Endothelial cell of umbilical vein (primary cell): ENCODE data around the gene HAPLN2. TPM values are rescaled to one million over a fixed set of nuclear protein-coding genes. Genes with fewer than 3 reads are reported as not detected.

Experiments
- BruUV-seq: library from RNA; stranded (reverse); fragments of 400-500 nt; replicated peaks from 2 replicates; lab custom pipeline; 2021; lab: Mats Ljungman, UMichigan
- CTCF ChIA-PET: fragments of 300-600, 350-600 bp; sonication (Branson Sonifier 250); formaldehyde crosslinking; loops from one replicate; lab custom pipeline; 2021; ENCODE audit warnings: antibody characterized with exemption, inconsistent platforms; lab: Charles Lee
- POLR2A ChIA-PET: fragments of 300-600, 350-600 bp; sonication (Branson Sonifier 250); formaldehyde crosslinking; loops from one replicate; lab custom pipeline; 2021; ENCODE audit warnings: antibody characterized with exemption, inconsistent platforms; lab: Charles Lee
- DNase-seq: peaks from one replicate; pipeline ENCODE4 v3.0.0-alpha.2; 2011; ENCODE audit warnings: low read depth, low spot score
- FAIRE-seq: peaks from 2 replicates; lab custom pipeline; 2011; peaks lifted over from hg19 to GRCh38; lab: Jason Lieb, UNC
- H2AFZ ChIP-seq: 2 replicates; pipeline ENCODE4 v1.6.0; 2012; ENCODE audit warnings: low read depth, low read length, control low read depth, inconsistent platforms
- H3K27ac ChIP-seq: 2 replicates; pipeline ENCODE4 v1.5.1; 2011; ENCODE audit warnings: low read depth, mild to moderate bottlenecking, control low read depth, low read length, moderate library complexity; ENCODE audit not compliant: insufficient read depth
- H3K27me3 ChIP-seq, 2 experiments: 2 replicates each; pipeline versions ENCODE4 v1.6.0 to v1.6.1; 2011; ENCODE audit warnings: low read length in 2 of 2, mixed read lengths in 1 of 2; ENCODE audit not compliant: control insufficient read depth in 2 of 2, insufficient read depth in 2 of 2
- H3K36me3 ChIP-seq, 2 experiments: 2 replicates in 1 of 2; 3 replicates in 1 of 2; pipeline ENCODE4 v1.5.1; 2011; ENCODE audit warnings: low read length in 2 of 2, mild to moderate bottlenecking in 1 of 2, moderate library complexity in 1 of 2; ENCODE audit not compliant: control insufficient read depth in 2 of 2, insufficient read depth in 2 of 2; ENCODE audit errors: extremely low read depth in 1 of 2
- H3K4me1 ChIP-seq: 3 replicates; pipeline ENCODE4 v1.5.1; 2011; ENCODE audit warnings: mild to moderate bottlenecking, low read length; ENCODE audit not compliant: control insufficient read depth, insufficient read depth; ENCODE audit errors: extremely low read depth
- H3K4me2 ChIP-seq: 2 replicates; pipeline ENCODE4 v1.6.1; 2011; ENCODE audit warnings: low read length, control low read depth, mixed read lengths; ENCODE audit not compliant: insufficient read depth
- H3K4me3 ChIP-seq, 3 experiments: fragments of 200-600 bp in 1 of 3; sonication (generic), shearing (Covaris generic) in 1 of 3; replicated peaks in 1 of 3; 2 replicates each; pipeline ENCODE4 v1.5.1; 2011 to 2016; ENCODE audit warnings: control low read depth in 3 of 3, low read length in 3 of 3, mild to moderate bottlenecking in 2 of 3, inconsistent platforms in 1 of 3, low read depth in 1 of 3, moderate library complexity in 1 of 3; ENCODE audit not compliant: insufficient read depth in 1 of 3
- H3K79me2 ChIP-seq: 2 replicates; pipeline ENCODE4 v1.6.0; 2012; ENCODE audit warnings: low read length, inconsistent platforms; ENCODE audit not compliant: control insufficient read depth, insufficient read depth
- H3K9ac ChIP-seq: replicated peaks from 2 replicates; pipeline ENCODE3; 2011; ENCODE audit warnings: low read length, control low read depth; ENCODE audit not compliant: insufficient read depth; ENCODE audit errors: extremely low read depth
- H3K9me1 ChIP-seq: replicated peaks from 3 replicates; pipeline ENCODE4 v1.6.0; 2011; ENCODE audit warnings: mild to moderate bottlenecking, low read length; ENCODE audit not compliant: control insufficient read depth, insufficient read depth; ENCODE audit errors: extremely low read depth
- H3K9me3 ChIP-seq: replicated peaks from 2 replicates; pipeline ENCODE4 v1.5.1; 2012; ENCODE audit warnings: low read length, inconsistent platforms; ENCODE audit not compliant: control insufficient read depth, insufficient read depth
- H4K20me1 ChIP-seq: replicated peaks from 2 replicates; pipeline ENCODE3; 2011; ENCODE audit warnings: mild to moderate bottlenecking, low read length; ENCODE audit not compliant: control insufficient read depth, insufficient read depth; ENCODE audit errors: extremely low read depth
- EZH2 ChIP-seq: IDR thresholded peaks from 2 replicates; pipeline ENCODE4 v1.6.1; 2012; ENCODE audit warnings: borderline replicate concordance, low read depth, mild to moderate bottlenecking, moderate library complexity, low read length, inconsistent platforms; ENCODE audit not compliant: severe bottlenecking
- FOS ChIP-seq: IDR thresholded peaks from 2 replicates; pipeline ENCODE4 v1.6.1; 2011; ENCODE audit warnings: mild to moderate bottlenecking, low read length, moderate library complexity, borderline replicate concordance; ENCODE audit not compliant: insufficient read depth
- GATA2 ChIP-seq: IDR thresholded peaks from 2 replicates; pipeline ENCODE4 v1.7.0; 2011; ENCODE audit warnings: low read depth, mild to moderate bottlenecking, moderate library complexity, mixed read lengths, low read length; ENCODE audit not compliant: insufficient read length, insufficient read depth
- JUN ChIP-seq: IDR thresholded peaks from 2 replicates; pipeline ENCODE4 v1.6.1; 2011; ENCODE audit warnings: borderline replicate concordance, low read depth; ENCODE audit not compliant: insufficient read length, insufficient read depth
- MYC ChIP-seq: IDR thresholded peaks from one replicate; pipeline ENCODE4 v1.6.1; 2011; ENCODE audit warnings: mild to moderate bottlenecking, low read depth, low read length
- POLR2A ChIP-seq: IDR thresholded peaks from 2 replicates; pipeline ENCODE4 v1.6.1; 2012; ENCODE audit warnings: low read depth, mild to moderate bottlenecking, control low read depth, low read length
- POLR2AphosphoS5 ChIP-seq: IDR thresholded peaks from 2 replicates; pipeline ENCODE4 v1.6.1; 2012; ENCODE audit warnings: low read depth, mild to moderate bottlenecking, control low read depth, low read length, moderate library complexity; ENCODE audit not compliant: insufficient read depth
- dilution Hi-C: fragments of 300-500 bp; cut with MboI; formaldehyde crosslinking; loops from one replicate; pipeline ENCODE4 v1.15.0; 2019; ENCODE audit warnings: low sequenced_read_pairs; ENCODE audit not compliant: extremely low pct_ligation_motif_present
- intact Hi-C: fragments of 100-400 bp; cut with micrococcal nuclease; formaldehyde crosslinking; loops from one replicate; pipeline ENCODE4 v1.10.0; 2022
- polyA plus RNA-seq, 4 experiments: library from polyadenylated mRNA; depleted of rRNA in 3 of 4; stranded (reverse) in 3 of 4; unstranded in 1 of 4; fragments of >200 nt; gene quantifications; 2 replicates each; pipeline versions ENCODE4 v1.2.1 to v1.2.3, GENCODE V29; 2011 to 2012; ENCODE audit warnings: missing spikeins in 1 of 4
- total RNA-seq: library from RNA; stranded (reverse); gene quantifications from 2 replicates; pipeline ENCODE4 v1.2.3, GENCODE V29; 2021
- TF ChIP-seq, protein P1 (sequence below), 2 donors: IDR thresholded peaks; 1 replicate in 1 of 2; 2 replicates in 1 of 2; pipeline ENCODE4 v1.5.1; 2011; ENCODE audit warnings: low read length in 2 of 2, mild to moderate bottlenecking in 2 of 2, moderate library complexity in 2 of 2, control low read depth in 1 of 2, inconsistent platforms in 1 of 2, low read depth in 1 of 2; ENCODE audit not compliant: insufficient read depth in 1 of 2; ENCODE audit errors: extremely low read depth in 1 of 2
- TF ChIP-seq, protein P2 (sequence below): IDR thresholded peaks from 2 replicates; pipeline ENCODE4 v1.6.1; 2011; ENCODE audit not compliant: insufficient read depth, insufficient read length

The HAPLN2 gene
- total and polyA plus RNA-seq, 2 donors (not counting 3 experiments of a cell fraction or from before 2014, with no cell fraction given): not detected

DNA sequence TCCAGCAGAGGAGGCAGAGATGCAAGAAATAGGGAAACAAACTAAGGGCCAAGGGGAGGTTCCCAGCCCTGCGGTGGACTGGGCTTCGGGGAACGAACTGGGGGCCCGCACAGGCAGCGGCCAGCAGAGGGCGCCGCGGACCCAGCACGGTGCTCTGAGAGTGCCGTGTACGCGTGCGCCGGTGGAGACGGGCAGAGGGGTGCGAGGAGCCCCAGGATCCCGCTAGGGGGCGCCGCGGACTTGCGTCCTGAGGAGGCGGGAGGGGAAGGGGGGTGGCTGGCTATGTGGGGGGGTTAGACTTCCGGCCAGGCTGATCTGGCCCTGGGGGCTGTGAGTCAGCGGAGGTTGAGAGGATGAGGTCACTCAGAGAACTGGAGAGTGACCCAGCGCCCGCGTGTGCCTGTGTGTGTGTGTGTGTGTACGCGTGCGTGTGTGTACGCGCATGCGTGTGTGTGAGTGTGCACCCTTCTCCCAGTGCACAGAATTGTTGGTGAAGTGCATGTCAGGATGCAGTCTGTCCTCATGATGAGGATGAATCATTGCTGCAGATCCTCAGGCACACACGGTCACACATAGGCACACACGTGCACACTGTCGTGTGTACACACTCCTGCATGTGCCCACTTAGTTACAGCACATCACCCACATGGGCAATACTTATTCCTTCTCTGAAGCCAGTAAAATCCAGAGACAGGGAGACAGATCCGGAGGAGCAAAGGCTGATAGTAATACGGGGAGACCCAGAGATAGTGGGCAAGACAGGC is 41.0 kb downstream of the HAPLN2 start:
- Histone ChIP-seq H3K27me3 (peaks cover 3 to 9% of the 10 kb centered on the region in 2 experiments), H3K9me3 (no peaks in the 10 kb centered on the region), H3K27ac (peak overlapping the region; percentile 85), H3K79me2 (no peaks in the 10 kb centered on the region), H3K4me1 (peaks cover 66% of the 10 kb centered on the region), H2AFZ (peak overlapping the region; percentile 22), H3K9me1 (no peaks in the 10 kb centered on the region), H3K36me3 (no peaks in the 10 kb centered on the region), H4K20me1 (no peaks in the 10 kb centered on the region), H3K4me3 (peak overlapping the region in 1 of 3 experiments; percentile 59), H3K4me2 (peak overlapping the region; percentile 72), H3K9ac (peak overlapping the region; percentile 76)
- BruUV-seq: TSS peak; percentile 50
- DNase-seq: peak; percentile 96
- ChIA-PET CTCF (interaction anchor here (1.0 to 8.7 kb wide), 9 partner anchors 10 to 268 kb away, joined by 3 to 237 read pairs (median 7); partner anchors contain the start of genes HAPLN2 and NES), POLR2A (interaction anchor here (4.5 kb wide), 1 partner anchor 16 kb away, joined by 32 read pairs; the partner anchor contains the start of gene NES)
- dilution Hi-C loops: no loop called here
- intact Hi-C loops: loop anchor here (1.0 to 2.0 kb wide), 5 partner anchors 18 to 237 kb away; no protein-coding TSS in a partner anchor
- peak; percentile 90 for FAIRE-seq
- TF ChIP-seq EZH2: no peak
- TF ChIP-seq POLR2AphosphoS5: peak; percentile 97
- TF ChIP-seq JUN: peak; percentile 88
- TF ChIP-seq MYC: peak; percentile 73
- TF ChIP-seq, protein P1, sequence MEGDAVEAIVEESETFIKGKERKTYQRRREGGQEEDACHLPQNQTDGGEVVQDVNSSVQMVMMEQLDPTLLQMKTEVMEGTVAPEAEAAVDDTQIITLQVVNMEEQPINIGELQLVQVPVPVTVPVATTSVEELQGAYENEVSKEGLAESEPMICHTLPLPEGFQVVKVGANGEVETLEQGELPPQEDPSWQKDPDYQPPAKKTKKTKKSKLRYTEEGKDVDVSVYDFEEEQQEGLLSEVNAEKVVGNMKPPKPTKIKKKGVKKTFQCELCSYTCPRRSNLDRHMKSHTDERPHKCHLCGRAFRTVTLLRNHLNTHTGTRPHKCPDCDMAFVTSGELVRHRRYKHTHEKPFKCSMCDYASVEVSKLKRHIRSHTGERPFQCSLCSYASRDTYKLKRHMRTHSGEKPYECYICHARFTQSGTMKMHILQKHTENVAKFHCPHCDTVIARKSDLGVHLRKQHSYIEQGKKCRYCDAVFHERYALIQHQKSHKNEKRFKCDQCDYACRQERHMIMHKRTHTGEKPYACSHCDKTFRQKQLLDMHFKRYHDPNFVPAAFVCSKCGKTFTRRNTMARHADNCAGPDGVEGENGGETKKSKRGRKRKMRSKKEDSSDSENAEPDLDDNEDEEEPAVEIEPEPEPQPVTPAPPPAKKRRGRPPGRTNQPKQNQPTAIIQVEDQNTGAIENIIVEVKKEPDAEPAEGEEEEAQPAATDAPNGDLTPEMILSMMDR (IDR thresholded peaks at IDR 0.05; ENCODE audit: extremely low read depth in 1 of 2, insufficient read depth in 1 of 2, low read depth in 1 of 2, low read length in 2 of 2): peak; percentile 100
- TF ChIP-seq FOS: peak; percentile 97
- TF ChIP-seq, protein P2, sequence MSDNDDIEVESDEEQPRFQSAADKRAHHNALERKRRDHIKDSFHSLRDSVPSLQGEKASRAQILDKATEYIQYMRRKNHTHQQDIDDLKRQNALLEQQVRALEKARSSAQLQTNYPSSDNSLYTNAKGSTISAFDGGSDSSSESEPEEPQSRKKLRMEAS: no peak
- peak; percentile 83 for TF ChIP-seq POLR2A
- TF ChIP-seq GATA2: no peak
